Measurements from ENCODE around the gene CRHR1. TPM values are rescaled to one million over a fixed set of nuclear protein-coding genes. Genes with fewer than 3 reads are reported as not detected.

Gene CRHR1
- polyA plus RNA-seq, 3 donors = not detected

GRCh38 chr17:45775576-45776011 is 8.5 kb upstream of the CRHR1 start:
- TF ChIP-seq, protein P1, sequence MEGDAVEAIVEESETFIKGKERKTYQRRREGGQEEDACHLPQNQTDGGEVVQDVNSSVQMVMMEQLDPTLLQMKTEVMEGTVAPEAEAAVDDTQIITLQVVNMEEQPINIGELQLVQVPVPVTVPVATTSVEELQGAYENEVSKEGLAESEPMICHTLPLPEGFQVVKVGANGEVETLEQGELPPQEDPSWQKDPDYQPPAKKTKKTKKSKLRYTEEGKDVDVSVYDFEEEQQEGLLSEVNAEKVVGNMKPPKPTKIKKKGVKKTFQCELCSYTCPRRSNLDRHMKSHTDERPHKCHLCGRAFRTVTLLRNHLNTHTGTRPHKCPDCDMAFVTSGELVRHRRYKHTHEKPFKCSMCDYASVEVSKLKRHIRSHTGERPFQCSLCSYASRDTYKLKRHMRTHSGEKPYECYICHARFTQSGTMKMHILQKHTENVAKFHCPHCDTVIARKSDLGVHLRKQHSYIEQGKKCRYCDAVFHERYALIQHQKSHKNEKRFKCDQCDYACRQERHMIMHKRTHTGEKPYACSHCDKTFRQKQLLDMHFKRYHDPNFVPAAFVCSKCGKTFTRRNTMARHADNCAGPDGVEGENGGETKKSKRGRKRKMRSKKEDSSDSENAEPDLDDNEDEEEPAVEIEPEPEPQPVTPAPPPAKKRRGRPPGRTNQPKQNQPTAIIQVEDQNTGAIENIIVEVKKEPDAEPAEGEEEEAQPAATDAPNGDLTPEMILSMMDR (IDR thresholded peaks at IDR 0.05) = no peak
- H3K27me3 ChIP-seq (ENCODE audit: control insufficient read depth in 2 of 2, insufficient read depth in 2 of 2, low read length in 2 of 2) = peaks cover 0 to 9% of the 10 kb centered on the region in 2 donors
- Mint-ChIP-seq H3K27ac (no peak overlapping the region), H3K9me3 (peaks cover 2 to 10% (median 6%) of the 10 kb centered on the region in 7 donors), H3K36me3 (no peaks in the 10 kb centered on the region), H3K4me1 (no peaks in the 10 kb centered on the region), H3K27me3 (ENCODE audit: low read depth in 3 of 3) (peaks cover 23 to 54% (median 37%) of the 10 kb centered on the region in 3 donors), H3K4me3 (no peak overlapping the region)
- H4K20me1 ChIP-seq (ENCODE audit: insufficient read depth, low read length) = no peaks in the 10 kb centered on the region
- intact Hi-C loops (cut with micrococcal nuclease) = no loop called here
- no peaks in the 10 kb centered on the region for H3K36me3 ChIP-seq (replicated peaks in 1 of 2; ENCODE audit: control insufficient read depth in 1 of 2, insufficient read depth in 2 of 2, low read length in 2 of 2)
- H2AFZ ChIP-seq (ENCODE audit: insufficient read depth, low read depth, low read length, poor library complexity, severe bottlenecking) = no peak overlapping the region
- H3K79me2 ChIP-seq (ENCODE audit: insufficient read depth, low read length) = no peaks in the 10 kb centered on the region
- no peak overlapping the region for H3K27ac ChIP-seq (ENCODE audit: low read depth in 1 of 2, low read length in 2 of 2)
- 86% methylated on average over 3 of the region's 4 CpGs for WGBS (ENCODE audit: insufficient coverage)
- H3K4me1 ChIP-seq (ENCODE audit: control insufficient read depth in 1 of 2, insufficient read depth in 2 of 2, low read length in 2 of 2) = no peaks in the 10 kb centered on the region
- H3K4me2 ChIP-seq (replicated peaks; ENCODE audit: extremely low read depth, low read length, poor library complexity, severe bottlenecking) = no peak overlapping the region
- H3K9me3 ChIP-seq (replicated peaks in 1 of 2; ENCODE audit: control insufficient read depth in 1 of 2, insufficient read depth in 1 of 2, low read length in 2 of 2) = no peaks in the 10 kb centered on the region
- no peak overlapping the region for H3K9ac ChIP-seq (ENCODE audit: insufficient read depth, low read length, poor library complexity, severe bottlenecking)
- DNase-seq = no peak
- no peak overlapping the region for H3K4me3 ChIP-seq (replicated peaks in 1 of 3; ENCODE audit: low read depth in 2 of 3, low read length in 3 of 3)

DNA sequence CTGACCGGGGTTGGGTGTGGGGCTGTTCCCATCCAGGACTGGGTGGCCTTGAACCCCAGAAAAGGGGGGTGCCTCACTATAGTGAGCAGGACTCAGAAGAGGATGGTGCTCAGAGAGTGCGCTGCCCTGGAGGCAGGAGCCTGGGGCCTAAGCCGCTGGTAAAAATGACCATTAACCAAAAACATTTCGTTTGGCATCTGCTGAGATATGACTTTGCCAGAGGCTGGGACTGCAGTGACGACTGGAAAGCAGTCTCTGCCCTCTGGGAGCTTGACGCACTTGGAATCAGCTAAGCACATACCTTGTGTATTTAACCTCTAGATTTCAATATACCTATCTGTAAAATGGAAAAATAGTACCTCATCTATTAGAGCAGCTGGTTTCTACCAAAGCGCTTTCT is 7.2 kb upstream of the CRHR1 start:
- no peaks in the 10 kb centered on the region for H3K4me1 Mint-ChIP-seq
- DNase-seq = no peak
- no peak overlapping the region for H3K9ac ChIP-seq (ENCODE audit: insufficient read depth, low read length, poor library complexity, severe bottlenecking)
- H4K20me1 ChIP-seq (ENCODE audit: insufficient read depth, low read length) = no peaks in the 10 kb centered on the region
- H3K9me3 Mint-ChIP-seq = peaks cover 2 to 10% (median 6%) of the 10 kb centered on the region in 7 donors
- intact Hi-C loops (cut with micrococcal nuclease) = no loop called here
- no peaks in the 10 kb centered on the region for H3K79me2 ChIP-seq (ENCODE audit: insufficient read depth, low read length)
- H3K27ac Mint-ChIP-seq = peak overlapping the region in 1 of 7 donors; percentile 60
- H3K27me3 Mint-ChIP-seq (ENCODE audit: low read depth in 3 of 3) = peaks cover 26 to 55% (median 38%) of the 10 kb centered on the region in 3 donors
- H3K4me2 ChIP-seq (replicated peaks; ENCODE audit: extremely low read depth, low read length, poor library complexity, severe bottlenecking) = no peak overlapping the region
- H3K36me3 Mint-ChIP-seq = no peaks in the 10 kb centered on the region
- H2AFZ ChIP-seq (ENCODE audit: insufficient read depth, low read depth, low read length, poor library complexity, severe bottlenecking) = no peak overlapping the region
- H3K27ac ChIP-seq (ENCODE audit: low read depth in 1 of 2, low read length in 2 of 2) = no peak overlapping the region
- WGBS (ENCODE audit: insufficient coverage) = 85% methylated on average over 5 of the region's 7 CpGs
- H3K27me3 ChIP-seq (ENCODE audit: control insufficient read depth in 2 of 2, insufficient read depth in 2 of 2, low read length in 2 of 2) = peaks cover 9 to 18% of the 10 kb centered on the region in 2 donors
- H3K36me3 ChIP-seq (replicated peaks in 1 of 2; ENCODE audit: control insufficient read depth in 1 of 2, insufficient read depth in 2 of 2, low read length in 2 of 2) = no peaks in the 10 kb centered on the region
- no peak overlapping the region for H3K4me3 Mint-ChIP-seq
- H3K9me3 ChIP-seq (replicated peaks in 1 of 2; ENCODE audit: control insufficient read depth in 1 of 2, insufficient read depth in 1 of 2, low read length in 2 of 2) = no peaks in the 10 kb centered on the region
- no peaks in the 10 kb centered on the region for H3K4me1 ChIP-seq (ENCODE audit: control insufficient read depth in 1 of 2, insufficient read depth in 2 of 2, low read length in 2 of 2)
- H3K4me3 ChIP-seq (replicated peaks in 1 of 3; ENCODE audit: low read depth in 2 of 3, low read length in 3 of 3) = no peak overlapping the region
- TF ChIP-seq, protein P1 (IDR thresholded peaks at IDR 0.05) = no peak

Data from CD14-positive monocyte (primary cell).